Hematopoietic multipotent progenitor cell treated with erythropoietin and hydrocortisone succinate and interleukin-3 and kit ligand, for 6 days (in vitro differentiated cells): ENCODE results near the gene CCDC182.

ENCODE experiments used
- DNase-seq: peaks from one replicate; pipeline ENCODE4 v3.0.0-alpha.2; 2015

The CCDC182 gene

DNA sequence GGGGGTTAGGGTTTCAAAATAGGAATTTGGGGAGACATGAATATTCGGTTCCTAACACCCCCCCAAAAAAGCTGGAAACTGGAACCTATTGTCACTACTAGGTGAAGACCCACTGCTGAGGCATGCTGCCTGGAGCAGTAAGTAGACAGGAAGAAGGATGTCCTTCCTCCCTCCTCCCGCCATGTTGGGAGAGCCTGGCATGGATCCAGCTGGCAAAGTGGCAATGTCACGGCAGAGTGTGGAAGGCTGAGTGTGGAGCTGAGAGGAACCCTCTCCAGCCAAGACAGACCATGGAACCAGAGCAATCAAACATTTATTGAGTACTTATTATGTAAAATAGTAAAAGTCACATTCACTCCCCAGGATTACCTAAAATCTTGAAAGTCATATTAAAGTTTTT is 49.0 kb downstream of the CCDC182 start:
- no peak for DNase-seq
